Measurements from ENCODE around the gene CXCR4.
A peak's percentile ranks its signal among the peaks of the same experiment; 100 is the strongest.

Gene CXCR4

DNA sequence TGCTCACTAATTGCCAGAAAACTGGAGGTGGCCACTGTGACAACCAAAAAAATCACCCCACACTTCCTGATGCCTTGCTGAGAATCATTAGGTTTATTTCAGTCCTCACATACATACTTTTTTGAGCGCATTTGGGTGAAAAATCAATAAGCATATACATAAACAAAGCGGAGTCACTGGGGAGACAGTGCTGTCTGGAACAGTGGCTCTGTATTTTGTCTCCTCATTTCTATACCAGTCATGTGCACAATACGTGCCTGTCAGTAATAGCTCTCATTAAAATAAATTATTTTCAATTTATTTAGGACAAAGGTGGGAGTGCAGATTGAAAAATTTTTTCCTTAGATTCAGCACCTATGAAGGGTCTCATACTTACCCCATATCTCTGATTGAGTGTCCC, 48.2 kb downstream of the CXCR4 start:
- Histone ChIP-seq H3K9me3 (ENCODE audit: insufficient read depth, low read length) (peaks cover 10% of the 10 kb centered on the region; the same call in 1 of the 2 replicates), H3K79me2 (ENCODE audit: low read length) (no peaks in the 10 kb centered on the region), H4K20me1 (ENCODE audit: insufficient read depth, low read length) (no peaks in the 10 kb centered on the region), H3K27me3 (ENCODE audit: low read depth, low read length) (no peaks in the 10 kb centered on the region), H3K9ac (ENCODE audit: low read length) (no peak overlapping the region), H2AFZ (ENCODE audit: low read depth, low read length) (no peak overlapping the region), H3K4me3 (ENCODE audit: low read length) (no peak overlapping the region), H3K4me1 (ENCODE audit: low read length) (peaks cover 39% of the 10 kb centered on the region), H3K4me2 (ENCODE audit: low read length) (no peak overlapping the region), H3K27ac (ENCODE audit: low read length) (no peak overlapping the region), H3K36me3 (replicated peaks; ENCODE audit: low read depth, low read length) (no peaks in the 10 kb centered on the region)
- TF ChIP-seq, protein P1, sequence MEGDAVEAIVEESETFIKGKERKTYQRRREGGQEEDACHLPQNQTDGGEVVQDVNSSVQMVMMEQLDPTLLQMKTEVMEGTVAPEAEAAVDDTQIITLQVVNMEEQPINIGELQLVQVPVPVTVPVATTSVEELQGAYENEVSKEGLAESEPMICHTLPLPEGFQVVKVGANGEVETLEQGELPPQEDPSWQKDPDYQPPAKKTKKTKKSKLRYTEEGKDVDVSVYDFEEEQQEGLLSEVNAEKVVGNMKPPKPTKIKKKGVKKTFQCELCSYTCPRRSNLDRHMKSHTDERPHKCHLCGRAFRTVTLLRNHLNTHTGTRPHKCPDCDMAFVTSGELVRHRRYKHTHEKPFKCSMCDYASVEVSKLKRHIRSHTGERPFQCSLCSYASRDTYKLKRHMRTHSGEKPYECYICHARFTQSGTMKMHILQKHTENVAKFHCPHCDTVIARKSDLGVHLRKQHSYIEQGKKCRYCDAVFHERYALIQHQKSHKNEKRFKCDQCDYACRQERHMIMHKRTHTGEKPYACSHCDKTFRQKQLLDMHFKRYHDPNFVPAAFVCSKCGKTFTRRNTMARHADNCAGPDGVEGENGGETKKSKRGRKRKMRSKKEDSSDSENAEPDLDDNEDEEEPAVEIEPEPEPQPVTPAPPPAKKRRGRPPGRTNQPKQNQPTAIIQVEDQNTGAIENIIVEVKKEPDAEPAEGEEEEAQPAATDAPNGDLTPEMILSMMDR (IDR thresholded peaks at IDR 0.05; ENCODE audit: low read depth, low read length), result no peak
- TF ChIP-seq EZH2phosphoT487 (IDR thresholded peaks at IDR 0.05; ENCODE audit: low read depth), result no peak

DNA sequence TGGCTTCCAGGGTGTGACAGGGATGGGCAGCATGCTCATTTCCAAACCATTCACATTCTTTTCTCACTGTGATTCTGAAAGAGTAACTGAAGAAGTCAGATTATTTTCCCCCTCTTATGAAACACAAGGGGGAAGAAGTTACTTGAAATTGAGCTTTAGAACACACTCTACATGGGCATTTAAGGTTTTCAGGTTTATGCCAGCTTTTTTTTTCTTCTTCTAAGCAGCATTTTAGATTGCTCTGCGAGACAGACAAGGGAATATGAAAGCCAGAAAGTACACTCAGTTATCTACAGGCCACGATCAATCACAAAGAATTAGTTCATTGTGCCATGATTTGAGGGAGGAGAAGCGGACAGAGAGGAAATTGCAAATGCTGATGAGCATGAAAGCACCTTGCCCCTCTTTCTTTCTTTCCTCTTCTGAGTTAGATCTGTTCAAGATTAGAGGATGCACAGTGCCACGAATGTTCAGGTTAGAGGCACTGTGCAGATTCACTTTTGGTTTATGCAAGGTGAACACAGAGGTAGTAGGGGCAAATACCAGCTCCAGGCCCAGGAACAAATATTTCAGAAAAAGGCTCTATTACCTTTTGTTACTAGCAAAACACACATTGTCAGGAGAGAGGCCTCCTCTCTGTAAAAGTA, 49.2 kb downstream of the CXCR4 start:
- Histone ChIP-seq H3K27ac (ENCODE audit: low read length) (peak overlapping the region; percentile 29), H3K9me3 (ENCODE audit: insufficient read depth, low read length) (peaks cover 10% of the 10 kb centered on the region; the same call in 1 of the 2 replicates), H4K20me1 (ENCODE audit: insufficient read depth, low read length) (no peaks in the 10 kb centered on the region), H3K4me1 (ENCODE audit: low read length) (peaks cover 39% of the 10 kb centered on the region), H2AFZ (ENCODE audit: low read depth, low read length) (peak overlapping the region; percentile 64), H3K27me3 (ENCODE audit: low read depth, low read length) (no peaks in the 10 kb centered on the region), H3K4me3 (ENCODE audit: low read length) (peak overlapping the region; percentile 35), H3K79me2 (ENCODE audit: low read length) (no peaks in the 10 kb centered on the region), H3K36me3 (replicated peaks; ENCODE audit: low read depth, low read length) (no peaks in the 10 kb centered on the region), H3K4me2 (ENCODE audit: low read length) (peak overlapping the region; percentile 69), H3K9ac (ENCODE audit: low read length) (no peak overlapping the region)
- TF ChIP-seq EZH2phosphoT487 (IDR thresholded peaks at IDR 0.05; ENCODE audit: low read depth), result no peak
- TF ChIP-seq, protein P1 (IDR thresholded peaks at IDR 0.05; ENCODE audit: low read depth, low read length), result no peak

DNA sequence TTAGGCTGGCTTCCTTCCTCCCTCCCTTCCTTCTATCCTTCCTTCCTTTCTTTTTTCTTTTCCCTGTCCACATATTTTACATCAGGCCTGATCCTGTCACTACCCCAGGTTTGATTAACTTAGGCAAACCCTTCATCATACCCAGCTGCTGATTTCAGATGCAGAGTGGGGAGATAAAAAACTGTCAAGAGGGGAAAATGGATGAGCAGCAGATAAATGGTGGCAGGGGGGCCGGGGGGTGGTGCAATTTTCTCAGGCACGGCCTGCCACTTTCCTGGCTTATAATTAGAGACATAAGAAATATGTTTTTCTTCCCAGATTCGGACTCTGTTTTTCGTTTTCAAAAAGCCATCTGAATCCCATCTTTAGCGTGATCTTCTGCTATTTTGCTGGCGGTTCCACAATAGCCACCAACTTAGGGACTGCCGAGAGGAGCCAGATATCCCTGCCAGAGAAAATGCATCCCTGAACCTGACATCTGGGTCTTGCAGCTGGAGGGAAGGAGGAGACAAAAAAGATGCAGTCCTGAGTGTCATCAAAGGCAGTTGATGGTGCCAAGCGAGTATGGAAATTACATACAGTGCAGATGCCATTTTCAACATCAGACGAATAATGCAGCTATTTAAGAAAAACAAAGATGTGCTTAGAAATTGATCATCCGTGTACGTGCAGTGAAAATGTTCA, 49.9 kb downstream of the CXCR4 start:
- Histone ChIP-seq H2AFZ (ENCODE audit: low read depth, low read length) (peak overlapping the region; percentile 64), H3K4me1 (ENCODE audit: low read length) (peaks cover 39% of the 10 kb centered on the region), H3K27me3 (ENCODE audit: low read depth, low read length) (no peaks in the 10 kb centered on the region), H3K27ac (ENCODE audit: low read length) (peak overlapping the region; percentile 29), H3K9me3 (ENCODE audit: insufficient read depth, low read length) (peaks cover 10% of the 10 kb centered on the region; the same call in 1 of the 2 replicates), H3K4me2 (ENCODE audit: low read length) (peak overlapping the region; percentile 69), H3K36me3 (replicated peaks; ENCODE audit: low read depth, low read length) (no peaks in the 10 kb centered on the region), H3K4me3 (ENCODE audit: low read length) (peak overlapping the region; percentile 35), H3K79me2 (ENCODE audit: low read length) (no peaks in the 10 kb centered on the region), H3K9ac (ENCODE audit: low read length) (no peak overlapping the region), H4K20me1 (ENCODE audit: insufficient read depth, low read length) (no peaks in the 10 kb centered on the region)
- TF ChIP-seq, protein P1 (IDR thresholded peaks at IDR 0.05; ENCODE audit: low read depth, low read length), result no peak
- TF ChIP-seq EZH2phosphoT487 (IDR thresholded peaks at IDR 0.05; ENCODE audit: low read depth), result no peak

DNA sequence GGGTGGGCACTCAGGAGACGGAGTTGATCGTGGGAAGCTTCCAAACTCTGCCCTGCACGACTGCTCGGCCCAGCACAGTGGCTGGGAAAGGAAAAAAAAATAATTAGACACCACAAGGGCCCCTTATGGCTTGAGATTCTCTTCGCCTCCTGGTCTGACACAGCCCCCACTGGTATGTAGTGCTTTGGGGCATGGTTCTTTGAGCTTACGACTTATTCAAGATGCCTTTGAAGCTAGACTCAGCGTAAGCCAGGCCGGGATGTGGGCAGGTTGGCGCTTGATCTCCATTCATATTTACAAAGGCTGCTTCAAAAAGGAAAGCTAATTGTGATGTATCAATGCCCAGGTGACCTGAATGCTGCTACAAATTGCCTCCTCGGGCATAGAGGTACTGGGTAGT, 50.5 kb downstream of the CXCR4 start:
- Histone ChIP-seq H3K4me3 (ENCODE audit: low read length) (no peak overlapping the region), H3K4me1 (ENCODE audit: low read length) (peaks cover 39% of the 10 kb centered on the region), H3K4me2 (ENCODE audit: low read length) (no peak overlapping the region), H3K79me2 (ENCODE audit: low read length) (no peaks in the 10 kb centered on the region), H3K27me3 (ENCODE audit: low read depth, low read length) (no peaks in the 10 kb centered on the region), H3K9me3 (ENCODE audit: insufficient read depth, low read length) (peaks cover 8% of the 10 kb centered on the region; the same call in 1 of the 2 replicates), H4K20me1 (ENCODE audit: insufficient read depth, low read length) (no peaks in the 10 kb centered on the region), H2AFZ (ENCODE audit: low read depth, low read length) (no peak overlapping the region), H3K9ac (ENCODE audit: low read length) (no peak overlapping the region), H3K27ac (ENCODE audit: low read length) (no peak overlapping the region), H3K36me3 (replicated peaks; ENCODE audit: low read depth, low read length) (no peaks in the 10 kb centered on the region)
- TF ChIP-seq EZH2phosphoT487 (IDR thresholded peaks at IDR 0.05; ENCODE audit: low read depth), result no peak
- TF ChIP-seq, protein P1 (IDR thresholded peaks at IDR 0.05; ENCODE audit: low read depth, low read length), result no peak

All from OCI-LY3 (cell line).